ENCODE results near the gene KAT2B. TPM values are rescaled to one million over a fixed set of nuclear protein-coding genes. Genes with fewer than 3 reads are reported as not detected.
A peak's percentile ranks its signal among the peaks of the same experiment; 100 is the strongest.

The KAT2B gene
- total and polyA plus RNA-seq, 10 donors = 13.6 to 64.3 (median 54.1) TPM

- DNase-seq = no peak
- peak overlapping the region; percentile 44 to 93 (median 82) for H3K4me3 ChIP-seq
- H3K36me3 ChIP-seq = no peaks in the 10 kb centered on the region
- H3K4me1 ChIP-seq = peaks cover 25 to 49% (median 35%) of the 10 kb centered on the region in 6 donors
- peak overlapping the region; percentile 74 to 99 (median 98) for H3K27ac ChIP-seq
- H3K9me3 ChIP-seq = no peaks in the 10 kb centered on the region
- TF ChIP-seq POLR2A (IDR thresholded peaks at IDR 0.05) (no peak), POLR2AphosphoS5 (IDR thresholded peaks at IDR 0.05) (no peak)
- TF ChIP-seq, protein P1, sequence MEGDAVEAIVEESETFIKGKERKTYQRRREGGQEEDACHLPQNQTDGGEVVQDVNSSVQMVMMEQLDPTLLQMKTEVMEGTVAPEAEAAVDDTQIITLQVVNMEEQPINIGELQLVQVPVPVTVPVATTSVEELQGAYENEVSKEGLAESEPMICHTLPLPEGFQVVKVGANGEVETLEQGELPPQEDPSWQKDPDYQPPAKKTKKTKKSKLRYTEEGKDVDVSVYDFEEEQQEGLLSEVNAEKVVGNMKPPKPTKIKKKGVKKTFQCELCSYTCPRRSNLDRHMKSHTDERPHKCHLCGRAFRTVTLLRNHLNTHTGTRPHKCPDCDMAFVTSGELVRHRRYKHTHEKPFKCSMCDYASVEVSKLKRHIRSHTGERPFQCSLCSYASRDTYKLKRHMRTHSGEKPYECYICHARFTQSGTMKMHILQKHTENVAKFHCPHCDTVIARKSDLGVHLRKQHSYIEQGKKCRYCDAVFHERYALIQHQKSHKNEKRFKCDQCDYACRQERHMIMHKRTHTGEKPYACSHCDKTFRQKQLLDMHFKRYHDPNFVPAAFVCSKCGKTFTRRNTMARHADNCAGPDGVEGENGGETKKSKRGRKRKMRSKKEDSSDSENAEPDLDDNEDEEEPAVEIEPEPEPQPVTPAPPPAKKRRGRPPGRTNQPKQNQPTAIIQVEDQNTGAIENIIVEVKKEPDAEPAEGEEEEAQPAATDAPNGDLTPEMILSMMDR (IDR thresholded peaks at IDR 0.05 in 8 of 11, conservative IDR thresholded peaks at IDR 0.05 in 3 of 11) = no peak
- 9 to 22% (median 12%) methylated on average over 16 of the region's 16 CpGs for WGBS, 5 donors
- intact Hi-C loops (cut with DNase I; ENCODE audit: low total_unique reads) = no loop called here
- no peaks in the 10 kb centered on the region for H3K27me3 ChIP-seq (replicated peaks in 1 of 7)
These were observed 1.4 kb upstream of the KAT2B start for GRCh38 chr3:20038699-20039465.

- 0 to 1% (median 0%) methylated on average over 4 of the region's 4 CpGs for WGBS, 5 donors
- Histone ChIP-seq H3K27ac (peak overlapping the region; percentile 74 to 99 (median 98)), H3K4me1 (peaks cover 31 to 54% (median 40%) of the 10 kb centered on the region in 6 donors), H3K9me3 (no peaks in the 10 kb centered on the region), H3K27me3 (replicated peaks in 1 of 7) (no peaks in the 10 kb centered on the region), H3K4me3 (peak overlapping the region; percentile 44 to 93 (median 82)), H3K36me3 (no peaks in the 10 kb centered on the region)
- DNase-seq = no peak
- TF ChIP-seq POLR2A (IDR thresholded peaks at IDR 0.05) = no peak
- no peak for TF ChIP-seq POLR2AphosphoS5 (IDR thresholded peaks at IDR 0.05)
- TF ChIP-seq, protein P1 (IDR thresholded peaks at IDR 0.05 in 8 of 11, conservative IDR thresholded peaks at IDR 0.05 in 3 of 11) = no peak
- intact Hi-C loops (cut with DNase I; ENCODE audit: low total_unique reads) = no loop called here
These were observed 831 bp upstream of the KAT2B start for GRCh38 chr3:20039466-20039764.

DNA sequence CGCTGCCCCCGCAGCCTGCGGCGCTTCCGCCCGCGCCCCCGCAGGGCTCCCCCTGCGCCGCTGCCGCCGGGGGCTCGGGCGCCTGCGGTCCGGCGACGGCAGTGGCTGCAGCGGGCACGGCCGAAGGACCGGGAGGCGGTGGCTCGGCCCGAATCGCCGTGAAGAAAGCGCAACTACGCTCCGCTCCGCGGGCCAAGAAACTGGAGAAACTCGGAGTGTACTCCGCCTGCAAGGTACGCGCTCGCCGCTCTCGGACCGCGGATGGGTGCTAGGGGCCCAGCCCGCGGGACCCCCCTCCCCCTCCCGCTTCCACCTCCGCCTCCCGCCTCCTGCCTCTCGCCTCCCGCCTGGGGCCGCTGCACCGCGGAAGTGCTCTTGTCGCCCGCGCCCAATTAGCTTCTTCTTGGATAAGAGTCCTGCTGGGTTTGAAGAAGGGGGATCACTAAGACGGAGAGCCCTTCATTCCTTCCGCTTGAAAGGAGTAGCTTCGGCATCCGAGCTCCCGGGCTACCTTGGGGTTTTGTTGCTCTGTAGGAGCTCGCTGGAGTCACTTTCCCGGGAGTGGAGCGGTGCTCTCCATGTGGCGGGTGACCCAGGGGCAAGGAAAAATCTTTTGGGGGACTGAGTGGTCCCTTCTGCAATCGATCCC, 426 bp downstream of the KAT2B start:
- intact Hi-C loops (cut with DNase I; ENCODE audit: low total_unique reads) = loop anchor here (5.0 to 10.0 kb wide), 2 partner anchors 96 to 147 kb away; partner anchors contain the start of genes RAB5A and SGO1

More for the DNA sequence above, 426 bp downstream of the KAT2B start:
- 0 to 1% (median 0%) methylated on average over 34 to 64 of the region's 64 CpGs for WGBS, 5 donors
- Histone ChIP-seq H3K4me3 (peak overlapping the region; percentile 66 to 93 (median 82)), H3K27ac (peak overlapping the region; percentile 74 to 99 (median 98)), H3K27me3 (replicated peaks in 1 of 7) (no peaks in the 10 kb centered on the region), H3K4me1 (peaks cover 40 to 67% (median 51%) of the 10 kb centered on the region in 6 donors), H3K36me3 (no peaks in the 10 kb centered on the region), H3K9me3 (no peaks in the 10 kb centered on the region)
- DNase-seq = peak; percentile 96
- TF ChIP-seq POLR2AphosphoS5 (IDR thresholded peaks at IDR 0.05) (peak; percentile 75 to 83 (median 79)), POLR2A (IDR thresholded peaks at IDR 0.05) (peak in 1 of 3 donors; percentile 24)
- TF ChIP-seq, protein P1 (IDR thresholded peaks at IDR 0.05 in 8 of 11, conservative IDR thresholded peaks at IDR 0.05 in 3 of 11) = peak in 7 of 11 experiments; percentile 8 to 45 (median 20)
